RWPE2 (cell line): ENCODE data around the gene RNF130.

Experiments used
- ATAC-seq: fragments of 200-7000 bp; cut with Tn5 transposase; 3 replicates; pipeline ENCODE4 v1.9.1; 2021; ENCODE audit warnings: low read depth
- DNase-seq: peaks from one replicate; pipeline ENCODE4 v3.0.0-alpha.2; 2020; ENCODE audit warnings: low spot score
- H3K27ac ChIP-seq: fragments of 450-650 bp; 2 replicates; pipeline ENCODE4 v1.5.1; 2017; ENCODE audit warnings: mild to moderate bottlenecking; ENCODE audit not compliant: poor library complexity, severe bottlenecking
- H3K27me3 ChIP-seq: fragments of 250-450 bp; sonication (Bioruptor Pico); 2 replicates; pipeline ENCODE4 v1.5.1; 2021; ENCODE audit warnings: mild to moderate bottlenecking, moderate library complexity; ENCODE audit not compliant: insufficient read depth, poor library complexity, severe bottlenecking
- H3K36me3 ChIP-seq: fragments of 250-450 bp; sonication (Bioruptor Pico); 2 replicates; pipeline ENCODE4 v1.5.1; 2020; ENCODE audit warnings: low read depth, mild to moderate bottlenecking, moderate library complexity
- H3K4me1 ChIP-seq: fragments of 250-450 bp; sonication (Bioruptor Pico); 2 replicates; pipeline ENCODE4 v1.5.1; 2021; ENCODE audit warnings: mild to moderate bottlenecking, moderate library complexity; ENCODE audit not compliant: insufficient read depth, poor library complexity, severe bottlenecking
- H3K4me3 ChIP-seq: fragments of 250-450 bp; sonication (Bioruptor Pico); 2 replicates; pipeline ENCODE4 v1.5.1; 2021; ENCODE audit warnings: mild to moderate bottlenecking, moderate library complexity; ENCODE audit not compliant: severe bottlenecking
- H3K9me3 ChIP-seq: fragments of 250-450 bp; sonication (Bioruptor Pico); 2 replicates; pipeline ENCODE4 v1.5.1; 2021; ENCODE audit warnings: mild to moderate bottlenecking, moderate library complexity; ENCODE audit not compliant: severe bottlenecking
- CTCF ChIP-seq: fragments of 450-650 bp; IDR thresholded peaks from one replicate; pipeline ENCODE4 v1.5.1; 2017; ENCODE audit warnings: mild to moderate bottlenecking, moderate library complexity; ENCODE audit not compliant: poor library complexity, severe bottlenecking

Gene RNF130

DNA sequence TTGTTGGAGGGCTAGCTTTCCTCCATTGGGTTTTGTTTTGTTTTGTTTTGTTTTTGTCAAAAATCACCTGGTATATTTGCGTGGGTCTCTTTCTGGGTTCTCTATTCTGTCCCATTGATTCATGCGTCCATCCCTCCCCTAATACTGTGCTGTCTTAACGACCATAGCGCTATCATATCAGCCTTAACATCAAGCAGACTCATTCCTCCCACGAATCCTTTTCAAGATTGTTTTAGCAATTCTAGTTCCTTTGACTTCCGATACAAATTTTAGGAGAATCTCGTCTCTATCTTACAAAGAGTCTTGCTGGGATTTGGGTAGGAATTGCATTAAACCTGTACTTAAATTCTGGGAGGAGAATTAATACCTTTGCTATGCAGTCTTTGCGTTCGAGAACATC lies 31.1 kb upstream of the RNF130 start:
- Histone ChIP-seq H3K27me3 (peaks cover 4% of the 10 kb centered on the region), H3K9me3 (peaks cover 17% of the 10 kb centered on the region), H3K36me3 (no peaks in the 10 kb centered on the region), H3K27ac (no peak overlapping the region), H3K4me1 (no peaks in the 10 kb centered on the region), H3K4me3 (no peak overlapping the region)
- DNase-seq (no peak), ATAC-seq (no peak)
- no peak for TF ChIP-seq CTCF

GRCh38 chr5:180101451-180102105 lies 30.0 kb upstream of the RNF130 start:
- no peaks in the 10 kb centered on the region for H3K27me3 ChIP-seq
- H3K36me3 ChIP-seq = no peaks in the 10 kb centered on the region
- no peak for TF ChIP-seq CTCF

GRCh38 chr5:180100621-180101450 lies 29.3 kb upstream of the RNF130 start:
- no peak for TF ChIP-seq CTCF
- H3K4me1 ChIP-seq = no peaks in the 10 kb centered on the region
- DNase-seq = no peak
- no peaks in the 10 kb centered on the region for H3K9me3 ChIP-seq
- no peaks in the 10 kb centered on the region for H3K36me3 ChIP-seq
- H3K4me3 ChIP-seq = no peak overlapping the region
- H3K27me3 ChIP-seq = no peaks in the 10 kb centered on the region
- no peak for ATAC-seq
- no peak overlapping the region for H3K27ac ChIP-seq

More at GRCh38 chr5:180101451-180102105, 30.0 kb upstream of the RNF130 start:
- no peak overlapping the region for H3K27ac ChIP-seq
- no peak overlapping the region for H3K4me3 ChIP-seq
- no peak for DNase-seq
- ATAC-seq = no peak
- peaks cover 6% of the 10 kb centered on the region for H3K9me3 ChIP-seq
- no peaks in the 10 kb centered on the region for H3K4me1 ChIP-seq

DNA sequence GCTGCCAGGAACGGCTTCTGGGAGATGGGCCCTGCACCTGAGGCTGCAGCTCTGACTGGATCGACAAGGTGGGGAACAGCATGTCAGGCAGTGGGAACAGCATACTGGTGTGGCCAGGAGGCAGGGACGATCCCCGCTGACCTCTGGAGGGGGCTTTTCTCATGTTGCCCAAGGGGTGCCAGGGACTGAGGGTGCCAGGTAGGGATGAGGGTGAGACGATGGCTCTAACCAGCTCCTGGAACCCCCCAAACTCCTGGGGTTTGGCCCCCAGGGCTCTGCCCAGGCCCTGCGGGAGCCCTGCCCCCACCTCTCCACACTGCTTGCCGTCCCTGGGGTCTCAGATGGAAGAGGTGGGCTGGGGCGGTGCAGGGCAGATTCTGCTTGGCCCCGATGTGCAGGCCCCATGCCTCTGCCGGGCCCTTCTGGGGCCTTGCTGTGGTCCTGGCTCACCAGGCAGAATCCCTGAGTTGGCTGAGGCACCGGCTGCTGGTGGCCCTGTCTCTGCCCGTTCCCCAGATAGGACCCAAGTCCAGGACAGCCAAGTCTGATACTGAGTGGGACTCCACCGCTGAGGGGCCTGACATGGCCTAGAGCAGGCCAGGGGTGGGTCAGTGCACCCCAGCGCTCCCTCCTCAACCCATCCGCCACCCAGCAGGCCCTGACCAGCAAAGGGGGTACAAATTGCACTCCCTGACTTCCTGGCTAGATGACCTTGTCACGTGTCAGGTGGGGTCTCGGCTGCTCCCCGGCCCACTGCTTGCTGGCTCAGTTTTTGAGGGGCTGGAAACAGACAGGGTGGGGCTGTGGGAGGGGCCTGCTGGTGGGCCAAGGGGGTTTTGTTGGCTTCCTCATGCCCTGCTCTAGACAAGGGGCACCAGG lies 28.4 kb upstream of the RNF130 start:
- no peak for DNase-seq
- Histone ChIP-seq H3K4me3 (no peak overlapping the region), H3K27me3 (no peaks in the 10 kb centered on the region), H3K9me3 (no peaks in the 10 kb centered on the region), H3K4me1 (no peaks in the 10 kb centered on the region), H3K36me3 (no peaks in the 10 kb centered on the region), H3K27ac (no peak overlapping the region)
- ATAC-seq = no peak
- no peak for TF ChIP-seq CTCF
